Measurements from ENCODE around the gene VSX2.

DNA sequence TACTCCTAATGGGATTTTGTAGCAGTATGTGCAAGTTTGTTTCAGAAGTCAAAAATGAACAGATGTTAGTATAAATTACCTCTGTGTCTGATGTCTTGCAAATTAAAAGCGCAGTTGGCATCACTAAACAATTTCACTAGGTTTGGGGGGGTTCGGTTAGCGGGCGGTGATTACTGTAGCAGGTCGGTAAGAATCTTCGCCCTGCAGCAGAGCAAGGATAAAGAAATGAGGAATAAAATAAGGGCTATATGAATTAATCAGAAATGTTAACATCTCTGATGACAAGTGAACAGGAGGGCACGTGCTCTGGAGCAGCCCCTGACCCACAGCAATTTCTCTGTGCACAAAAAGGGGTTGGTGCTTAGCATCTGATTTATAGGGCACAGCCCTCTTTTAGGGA, 43.6 kb upstream of the VSX2 start:
- TF ChIP-seq POLR2A (IDR thresholded peaks at IDR 0.05) = no peak
- TF ChIP-seq, protein P1, sequence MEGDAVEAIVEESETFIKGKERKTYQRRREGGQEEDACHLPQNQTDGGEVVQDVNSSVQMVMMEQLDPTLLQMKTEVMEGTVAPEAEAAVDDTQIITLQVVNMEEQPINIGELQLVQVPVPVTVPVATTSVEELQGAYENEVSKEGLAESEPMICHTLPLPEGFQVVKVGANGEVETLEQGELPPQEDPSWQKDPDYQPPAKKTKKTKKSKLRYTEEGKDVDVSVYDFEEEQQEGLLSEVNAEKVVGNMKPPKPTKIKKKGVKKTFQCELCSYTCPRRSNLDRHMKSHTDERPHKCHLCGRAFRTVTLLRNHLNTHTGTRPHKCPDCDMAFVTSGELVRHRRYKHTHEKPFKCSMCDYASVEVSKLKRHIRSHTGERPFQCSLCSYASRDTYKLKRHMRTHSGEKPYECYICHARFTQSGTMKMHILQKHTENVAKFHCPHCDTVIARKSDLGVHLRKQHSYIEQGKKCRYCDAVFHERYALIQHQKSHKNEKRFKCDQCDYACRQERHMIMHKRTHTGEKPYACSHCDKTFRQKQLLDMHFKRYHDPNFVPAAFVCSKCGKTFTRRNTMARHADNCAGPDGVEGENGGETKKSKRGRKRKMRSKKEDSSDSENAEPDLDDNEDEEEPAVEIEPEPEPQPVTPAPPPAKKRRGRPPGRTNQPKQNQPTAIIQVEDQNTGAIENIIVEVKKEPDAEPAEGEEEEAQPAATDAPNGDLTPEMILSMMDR (IDR thresholded peaks at IDR 0.05) = no peak
- no peak for TF ChIP-seq POLR2AphosphoS5 (IDR thresholded peaks at IDR 0.05)

Measured in prostate gland (tissue), 2 donors.